ENCODE measurements around the gene CREB3L4.
"Not testable (repeated sequence)": the region's sequence is repeated elsewhere in the genome, so short reads cannot be mapped to it uniquely, and the experiment has no call there.

CREB3L4 gene

DNA sequence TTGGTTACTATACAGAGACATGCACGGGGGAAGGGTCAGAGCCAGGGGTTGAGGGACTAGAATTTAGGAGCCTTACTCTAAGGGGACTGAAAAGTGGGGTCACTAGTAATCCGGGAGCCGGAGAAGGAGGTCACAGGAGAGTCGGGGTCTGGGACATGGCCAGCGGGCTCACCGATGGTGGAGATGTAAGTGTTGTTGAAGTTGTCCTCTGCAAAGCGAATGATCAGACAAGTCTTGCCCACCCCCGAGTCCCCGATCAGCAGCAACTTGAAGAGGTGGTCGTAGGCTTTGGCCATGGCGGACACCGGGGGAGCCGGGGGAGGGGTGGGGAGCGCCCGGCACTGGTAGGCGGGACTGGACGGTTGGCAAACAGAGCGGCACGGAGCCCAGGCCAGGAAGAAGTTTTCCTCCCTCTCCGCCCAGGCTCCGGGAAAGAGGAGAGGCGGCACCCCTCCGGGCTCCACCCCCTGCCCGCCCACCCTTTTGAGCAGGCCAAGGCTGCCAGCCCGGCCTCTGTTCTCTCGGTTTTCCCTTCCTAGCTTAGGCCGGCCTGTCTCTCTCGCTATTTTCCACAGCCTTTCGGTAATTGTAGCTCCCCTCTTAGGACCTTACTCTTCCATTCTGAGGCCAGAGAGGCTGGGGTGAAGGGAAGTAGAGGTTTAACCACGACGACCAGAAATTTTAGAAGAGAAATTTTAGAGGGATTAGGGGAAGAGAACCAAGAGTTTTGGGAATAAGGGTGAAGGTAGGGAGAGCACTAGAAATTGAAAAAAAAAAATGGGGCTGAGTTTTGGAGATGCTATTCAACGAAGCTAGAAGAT, 18.4 kb downstream of the CREB3L4 start, which contains the start of gene RAB13:
Gene RAB13 (minus strand): TSS at position 399 of the 821 bp plus-strand sequence. CDS start 103 bp downstream, at position 296.
- DNase-seq (ENCODE audit: low spot score) = peak; percentile 72

DNA sequence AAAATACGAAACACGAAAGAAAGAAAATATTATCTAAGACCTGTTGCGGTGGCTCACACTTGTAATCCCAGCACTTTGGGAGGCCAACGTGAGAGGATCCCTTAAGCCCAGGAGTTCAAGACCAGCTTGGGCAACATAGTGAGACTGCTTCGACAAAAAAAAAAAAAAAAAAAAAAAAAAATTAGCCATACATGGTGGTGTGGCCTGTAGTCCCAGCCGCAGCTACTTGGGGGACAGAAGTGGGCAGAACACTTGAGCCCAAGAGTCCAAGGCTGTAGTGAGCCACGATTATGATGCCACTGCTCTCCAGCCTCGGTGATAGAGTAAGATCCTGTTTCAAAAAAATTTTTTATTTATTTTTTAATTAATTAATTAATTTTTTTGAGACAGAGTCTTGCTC, 19.9 kb downstream of the CREB3L4 start:
- no peak for DNase-seq (ENCODE audit: low spot score)

DNA sequence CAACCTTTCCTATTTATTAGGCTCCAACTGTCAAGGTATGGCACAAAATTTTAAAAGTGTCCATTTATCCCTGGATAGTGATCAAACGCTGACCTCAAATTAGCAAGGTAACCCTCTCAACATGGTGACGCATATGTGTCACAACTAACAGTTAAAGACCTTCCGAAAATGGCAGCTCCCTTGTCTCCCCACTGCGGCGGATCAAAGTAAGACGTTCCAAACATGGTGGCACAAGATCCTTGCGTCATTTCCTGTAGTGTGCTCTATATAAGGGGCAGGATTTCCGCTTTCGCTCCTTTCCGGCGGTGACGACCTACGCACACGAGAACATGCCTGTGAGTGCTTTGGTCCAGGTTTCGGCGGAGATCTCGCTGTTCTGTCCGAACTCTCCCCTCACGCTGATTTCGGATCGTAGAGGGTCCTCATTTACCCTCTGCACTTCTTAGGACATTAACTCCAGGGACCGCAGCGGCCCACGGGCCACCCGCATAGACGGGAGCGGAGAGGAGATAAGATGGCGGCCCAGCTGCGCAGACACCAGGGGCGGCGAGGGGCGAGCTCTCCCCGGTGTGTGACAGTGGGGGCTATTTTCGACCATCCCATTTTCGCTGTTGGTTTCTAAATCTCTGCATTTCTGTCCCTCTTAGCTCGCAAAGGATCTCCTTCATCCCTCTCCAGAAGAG, 22.9 kb downstream of the CREB3L4 start, which contains the start of gene RPS27:
Gene RPS27 (plus strand): TSS at position 295 of the 683 bp plus-strand sequence. CDS start 35 bp downstream, at position 330.
- peak; percentile 99 for DNase-seq (ENCODE audit: low spot score)

DNA sequence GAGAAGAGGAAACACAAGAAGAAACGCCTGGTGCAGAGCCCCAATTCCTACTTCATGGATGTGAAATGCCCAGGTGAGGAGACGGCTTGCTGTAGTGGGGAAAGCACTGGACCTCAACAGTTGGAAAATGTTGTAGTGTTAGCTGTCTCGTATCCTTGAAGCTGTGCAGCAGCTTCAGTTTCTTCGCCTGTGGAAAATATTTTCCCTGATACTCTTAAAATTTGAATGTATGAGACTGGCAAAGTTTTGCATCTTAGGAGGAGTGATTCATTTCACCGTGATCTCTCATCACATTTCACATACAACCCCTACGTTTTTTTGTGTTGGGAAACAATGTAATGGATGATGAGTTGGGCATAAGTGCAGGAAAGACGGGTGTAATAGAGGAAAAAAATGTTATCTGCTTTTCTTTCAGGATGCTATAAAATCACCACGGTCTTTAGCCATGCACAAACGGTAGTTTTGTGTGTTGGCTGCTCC, 23.5 kb downstream of the CREB3L4 start:
- no peak for DNase-seq (ENCODE audit: low spot score)

DNA sequence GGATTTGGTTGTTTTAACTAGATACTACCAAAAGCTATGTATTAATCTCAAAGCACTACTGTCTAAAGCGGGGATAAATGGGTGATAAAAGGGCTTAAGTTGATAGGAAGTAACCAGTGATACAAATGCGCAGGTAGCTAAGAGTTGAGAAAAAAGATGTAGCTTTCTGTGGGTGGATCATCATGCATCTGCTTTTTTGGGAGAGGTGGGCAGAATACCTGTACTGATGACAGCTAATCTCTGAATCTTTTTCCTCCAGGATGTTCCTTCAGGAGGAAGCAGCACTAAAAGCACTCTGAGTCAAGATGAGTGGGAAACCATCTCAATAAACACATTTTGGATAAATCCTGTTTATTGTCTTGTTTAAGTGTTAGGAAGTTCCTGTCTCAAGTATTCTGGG, 24.1 kb downstream of the CREB3L4 start:
- DNase-seq (ENCODE audit: low spot score) = no peak

DNA sequence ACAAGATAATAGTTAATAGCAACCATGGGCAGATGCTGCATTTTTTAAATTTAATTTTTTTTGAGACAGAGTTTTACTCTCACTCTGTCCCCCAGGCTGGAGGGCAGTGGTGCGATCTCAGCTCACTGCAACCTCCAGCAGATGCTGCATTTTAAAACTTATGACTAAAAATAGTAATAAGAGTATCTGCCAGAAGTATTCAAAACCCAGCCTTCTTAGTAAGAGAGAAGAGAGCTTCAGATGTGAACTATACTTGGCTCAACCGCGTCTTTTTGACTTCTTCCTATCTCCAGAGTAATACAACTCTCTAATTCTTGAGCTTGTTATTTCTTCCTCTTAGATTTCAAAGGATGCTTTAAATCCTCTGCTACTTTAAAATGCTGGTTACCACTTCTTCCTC, 27.5 kb downstream of the CREB3L4 start:
- no peak for DNase-seq (ENCODE audit: low spot score)

DNA sequence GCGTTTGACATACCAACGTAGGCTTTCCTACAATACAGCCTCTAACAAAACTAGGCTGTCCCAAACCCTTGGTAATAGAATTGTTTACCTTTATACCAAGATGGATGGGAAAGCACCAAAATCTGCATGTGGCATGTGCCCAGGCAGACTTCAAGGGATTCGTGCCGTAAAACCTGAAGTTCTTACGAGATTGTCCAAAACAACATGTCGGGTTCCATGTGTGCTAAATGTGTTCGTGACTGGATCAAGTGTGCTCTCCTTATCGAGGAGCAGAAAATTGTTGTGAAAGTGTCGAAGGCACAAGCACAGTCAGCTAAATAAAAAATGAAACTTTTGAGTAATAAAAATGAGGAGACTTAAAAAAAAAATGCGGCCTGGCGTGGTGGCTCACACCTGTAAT, 27.9 kb downstream of the CREB3L4 start:
- DNase-seq (ENCODE audit: low spot score) = no peak

DNA sequence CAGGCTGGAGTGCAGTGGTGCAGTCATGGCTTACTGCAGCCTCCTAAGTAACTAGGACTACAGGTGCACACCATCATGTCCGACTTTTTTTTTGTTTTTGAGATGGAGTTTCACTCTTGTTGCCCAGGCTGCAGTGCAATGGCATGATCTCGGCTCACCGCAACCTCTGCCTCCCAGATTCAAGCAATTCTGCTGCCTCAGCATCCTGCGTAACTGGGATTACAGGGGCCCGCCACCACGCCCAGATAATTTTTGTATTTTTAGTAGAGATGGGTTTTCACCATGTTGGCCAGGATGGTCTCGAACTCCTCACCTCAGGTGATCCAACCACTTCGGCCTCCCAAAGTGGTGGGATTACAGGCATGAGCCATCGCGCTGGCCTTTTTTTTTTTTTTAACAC, 29.2 kb downstream of the CREB3L4 start:
- not testable (repeated sequence) for DNase-seq (ENCODE audit: low spot score)

DNA sequence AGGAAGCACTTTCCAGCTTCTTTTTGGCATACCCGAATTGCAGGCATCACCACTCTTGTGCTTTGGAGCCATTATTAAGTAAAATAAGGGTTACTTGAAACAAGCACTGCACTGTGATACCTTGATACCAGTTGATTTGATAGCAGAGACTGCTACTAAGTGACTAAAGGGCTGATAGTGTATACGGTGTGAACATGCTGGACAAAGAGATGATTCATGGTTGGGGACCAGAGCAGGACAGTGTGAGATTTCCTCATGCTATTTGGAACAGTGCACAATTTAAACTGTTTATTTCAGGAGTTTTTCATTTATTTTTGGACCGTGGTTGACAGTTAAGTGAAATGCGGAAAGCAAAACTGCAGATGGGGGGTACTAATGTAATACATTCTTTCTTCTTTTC, 32.7 kb downstream of the CREB3L4 start:
- no peak for DNase-seq (ENCODE audit: low spot score)

DNA sequence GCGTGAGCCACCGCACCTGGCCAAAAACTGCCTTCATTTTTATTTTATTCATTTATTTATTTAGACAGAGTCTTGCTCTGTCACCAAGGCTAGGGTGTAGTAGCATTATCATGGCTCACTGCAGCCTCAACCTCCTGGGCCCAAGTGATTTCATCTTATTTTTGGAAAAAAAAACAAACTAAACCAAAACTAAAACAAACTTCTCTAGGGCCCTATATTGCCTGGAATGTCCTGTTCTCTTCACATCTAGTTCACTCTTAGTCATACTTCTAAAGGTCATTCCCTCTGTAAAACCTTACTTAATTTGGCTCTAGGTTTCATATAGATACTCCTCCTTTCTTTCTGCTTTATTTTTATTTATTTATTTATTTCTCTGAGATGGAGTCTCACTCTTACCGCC, 38.4 kb downstream of the CREB3L4 start:
- no peak for DNase-seq (ENCODE audit: low spot score)

DNA sequence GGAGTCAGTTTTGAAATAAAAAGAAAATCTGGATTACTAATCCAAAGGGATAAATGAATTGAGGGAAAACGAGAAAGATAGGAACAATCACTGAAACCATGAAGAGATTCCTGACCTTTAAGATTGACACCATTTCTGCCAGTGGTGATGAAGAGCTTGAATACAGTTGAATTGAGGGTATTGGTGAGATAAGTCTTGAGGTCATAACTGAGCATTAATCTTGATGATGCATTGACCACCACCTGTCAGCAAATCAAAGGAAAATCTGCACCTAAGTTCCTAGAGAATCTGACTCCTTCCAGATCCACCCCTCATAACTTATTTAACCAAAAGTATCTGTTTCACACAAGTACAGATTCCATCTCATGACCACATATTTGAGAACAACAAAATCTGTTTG, 44.4 kb downstream of the CREB3L4 start:
- DNase-seq (ENCODE audit: low spot score) = no peak

DNA sequence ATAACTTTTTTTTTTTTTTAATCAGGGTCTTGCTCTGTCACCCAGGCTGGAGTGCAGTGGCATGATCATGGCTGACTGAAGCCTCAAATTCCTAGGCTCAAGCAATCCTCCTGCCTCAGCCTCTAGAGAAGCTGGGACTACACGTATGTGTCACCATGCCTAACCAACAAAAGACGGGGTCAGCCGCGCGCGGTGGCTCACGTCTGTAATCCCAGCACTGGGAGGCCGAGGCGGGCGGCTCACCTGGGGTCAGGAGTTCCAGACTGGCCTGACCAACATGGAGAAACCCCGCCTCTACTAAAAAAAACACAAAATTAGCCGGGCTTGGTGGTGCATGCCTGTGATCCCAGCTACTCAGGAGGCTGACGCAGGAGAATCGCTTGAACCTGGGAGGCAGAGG, 44.8 kb downstream of the CREB3L4 start:
- DNase-seq (ENCODE audit: low spot score) = not testable (repeated sequence)

DNA sequence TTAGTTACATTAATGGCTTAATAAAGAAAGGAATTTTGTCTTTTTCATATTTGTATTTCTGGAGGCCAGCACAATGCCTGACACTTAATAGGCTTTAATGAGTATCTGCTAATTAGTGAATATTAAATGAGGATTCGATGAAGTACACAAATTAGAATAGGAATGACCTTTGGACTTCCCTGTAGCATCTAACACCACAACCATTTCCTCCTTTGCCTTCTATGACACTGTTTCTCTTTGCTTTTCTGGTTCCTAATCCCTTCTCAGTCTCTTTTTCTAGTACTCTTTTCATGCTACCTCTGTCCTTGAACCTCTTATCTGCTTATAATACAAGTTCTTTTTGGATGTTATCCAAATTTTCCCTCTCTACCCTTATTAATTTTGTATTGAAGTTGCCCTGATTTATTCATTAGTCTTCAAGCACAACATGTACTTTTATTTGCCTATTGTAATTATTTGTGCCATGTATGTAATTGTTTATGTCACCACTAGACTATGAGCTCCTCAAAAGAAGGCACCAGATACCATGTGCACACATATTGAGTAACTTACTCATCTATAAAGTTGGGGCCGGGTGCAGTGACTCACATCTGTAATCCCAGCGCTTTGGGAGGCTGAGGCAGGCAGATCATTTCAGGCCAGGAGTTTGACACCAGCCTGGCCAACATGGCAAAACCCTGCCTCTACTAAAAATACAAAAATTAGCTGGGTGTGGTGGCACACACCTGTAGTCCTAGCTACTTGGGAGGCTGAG, 46.6 kb downstream of the CREB3L4 start:
- no peak for DNase-seq (ENCODE audit: low spot score)

DNA sequence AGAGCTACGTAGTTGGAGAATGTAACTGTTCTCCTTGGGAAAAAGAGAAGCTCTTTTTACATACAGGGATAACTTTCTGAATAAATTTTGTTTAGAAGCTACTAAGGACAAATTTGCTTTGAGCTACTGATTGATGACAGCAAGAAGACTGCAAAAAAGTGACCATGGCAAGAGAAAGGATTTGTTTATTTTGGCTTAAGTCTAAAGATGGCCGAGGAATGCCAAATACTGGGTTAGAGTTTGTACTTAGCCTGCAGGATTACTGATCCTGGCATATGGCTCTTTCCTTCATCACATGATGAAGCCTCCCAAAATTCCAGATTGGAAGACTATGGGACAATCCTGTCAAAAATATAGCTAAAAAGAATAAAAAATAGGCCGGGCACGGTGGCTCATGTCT, 51.6 kb downstream of the CREB3L4 start:
- no peak for DNase-seq (ENCODE audit: low spot score)

DNA sequence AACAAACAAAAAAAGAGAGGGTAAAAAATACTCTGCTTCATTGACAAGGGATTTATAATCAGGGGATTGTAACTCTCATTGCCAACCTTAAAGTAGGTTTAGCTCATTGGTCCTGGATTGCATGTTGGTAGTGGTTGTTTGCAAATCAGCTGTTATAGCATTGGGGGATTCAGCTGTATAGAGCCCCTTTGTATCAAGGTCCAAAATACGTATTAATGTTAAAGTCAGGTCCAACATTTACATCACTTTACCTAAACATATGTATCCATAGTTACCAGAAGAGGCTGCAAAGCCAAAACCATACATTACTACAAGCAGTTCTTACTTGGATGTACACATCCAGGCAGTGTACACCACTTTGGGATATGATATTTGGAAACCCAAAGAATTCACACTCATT, 52.2 kb downstream of the CREB3L4 start:
- DNase-seq (ENCODE audit: low spot score) = no peak

Data from cerebellar cortex (tissue), 1 donor.